Measurements from ENCODE around the gene UNC119. TPM values are rescaled to one million over a fixed set of nuclear protein-coding genes. Genes with fewer than 3 reads are reported as not detected.

The UNC119 gene
- total and polyA plus RNA-seq, 2 of the 13 experiments (the other 11 are each of a cell fraction or from before 2014, with no cell fraction given) = 10.4 to 63.1 TPM

DNA sequence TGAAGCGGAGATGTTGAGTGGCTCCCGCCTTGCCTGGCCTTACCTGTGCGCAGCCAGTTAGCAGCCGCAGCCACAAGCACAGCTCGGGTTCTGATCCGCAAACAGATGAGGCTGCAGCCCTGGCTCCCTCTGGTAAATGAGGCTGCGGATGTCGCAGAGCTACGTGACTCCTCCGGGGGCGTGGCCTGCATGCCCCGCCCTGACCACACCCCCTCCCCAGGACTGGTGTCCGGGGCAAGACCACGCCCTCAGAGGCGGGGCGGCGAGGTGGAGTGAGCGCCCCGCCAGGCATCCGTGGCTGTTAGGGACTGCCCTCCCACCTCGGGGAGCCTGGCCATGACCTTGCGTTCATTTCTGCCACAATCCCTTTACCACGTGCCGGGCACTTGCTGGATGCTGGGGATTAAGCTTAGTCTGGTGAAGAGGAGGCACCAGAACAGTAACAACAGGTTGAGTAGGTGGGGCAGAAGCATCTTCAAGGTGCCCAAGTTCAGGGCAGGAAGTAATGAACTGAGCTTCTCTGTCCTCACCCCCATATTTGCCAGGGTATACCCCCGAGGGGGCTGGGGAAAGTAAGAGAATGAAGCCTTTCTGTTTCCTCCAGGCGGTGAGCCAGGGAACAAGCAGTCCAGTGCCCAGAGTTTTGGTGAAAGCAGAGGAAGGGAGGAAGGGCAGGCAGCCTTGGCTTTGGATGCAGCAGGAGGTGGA, 24.5 kb upstream of the UNC119 start, which contains the start of gene ALDOC (continued):
- TF ChIP-seq, protein P1, sequence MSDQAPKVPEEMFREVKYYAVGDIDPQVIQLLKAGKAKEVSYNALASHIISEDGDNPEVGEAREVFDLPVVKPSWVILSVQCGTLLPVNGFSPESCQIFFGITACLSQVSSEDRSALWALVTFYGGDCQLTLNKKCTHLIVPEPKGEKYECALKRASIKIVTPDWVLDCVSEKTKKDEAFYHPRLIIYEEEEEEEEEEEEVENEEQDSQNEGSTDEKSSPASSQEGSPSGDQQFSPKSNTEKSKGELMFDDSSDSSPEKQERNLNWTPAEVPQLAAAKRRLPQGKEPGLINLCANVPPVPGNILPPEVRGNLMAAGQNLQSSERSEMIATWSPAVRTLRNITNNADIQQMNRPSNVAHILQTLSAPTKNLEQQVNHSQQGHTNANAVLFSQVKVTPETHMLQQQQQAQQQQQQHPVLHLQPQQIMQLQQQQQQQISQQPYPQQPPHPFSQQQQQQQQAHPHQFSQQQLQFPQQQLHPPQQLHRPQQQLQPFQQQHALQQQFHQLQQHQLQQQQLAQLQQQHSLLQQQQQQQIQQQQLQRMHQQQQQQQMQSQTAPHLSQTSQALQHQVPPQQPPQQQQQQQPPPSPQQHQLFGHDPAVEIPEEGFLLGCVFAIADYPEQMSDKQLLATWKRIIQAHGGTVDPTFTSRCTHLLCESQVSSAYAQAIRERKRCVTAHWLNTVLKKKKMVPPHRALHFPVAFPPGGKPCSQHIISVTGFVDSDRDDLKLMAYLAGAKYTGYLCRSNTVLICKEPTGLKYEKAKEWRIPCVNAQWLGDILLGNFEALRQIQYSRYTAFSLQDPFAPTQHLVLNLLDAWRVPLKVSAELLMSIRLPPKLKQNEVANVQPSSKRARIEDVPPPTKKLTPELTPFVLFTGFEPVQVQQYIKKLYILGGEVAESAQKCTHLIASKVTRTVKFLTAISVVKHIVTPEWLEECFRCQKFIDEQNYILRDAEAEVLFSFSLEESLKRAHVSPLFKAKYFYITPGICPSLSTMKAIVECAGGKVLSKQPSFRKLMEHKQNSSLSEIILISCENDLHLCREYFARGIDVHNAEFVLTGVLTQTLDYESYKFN (CRISPR knock-in tag; conservative IDR thresholded peaks at IDR 0.05) = peak; percentile 64
- TF ChIP-seq, protein P2, sequence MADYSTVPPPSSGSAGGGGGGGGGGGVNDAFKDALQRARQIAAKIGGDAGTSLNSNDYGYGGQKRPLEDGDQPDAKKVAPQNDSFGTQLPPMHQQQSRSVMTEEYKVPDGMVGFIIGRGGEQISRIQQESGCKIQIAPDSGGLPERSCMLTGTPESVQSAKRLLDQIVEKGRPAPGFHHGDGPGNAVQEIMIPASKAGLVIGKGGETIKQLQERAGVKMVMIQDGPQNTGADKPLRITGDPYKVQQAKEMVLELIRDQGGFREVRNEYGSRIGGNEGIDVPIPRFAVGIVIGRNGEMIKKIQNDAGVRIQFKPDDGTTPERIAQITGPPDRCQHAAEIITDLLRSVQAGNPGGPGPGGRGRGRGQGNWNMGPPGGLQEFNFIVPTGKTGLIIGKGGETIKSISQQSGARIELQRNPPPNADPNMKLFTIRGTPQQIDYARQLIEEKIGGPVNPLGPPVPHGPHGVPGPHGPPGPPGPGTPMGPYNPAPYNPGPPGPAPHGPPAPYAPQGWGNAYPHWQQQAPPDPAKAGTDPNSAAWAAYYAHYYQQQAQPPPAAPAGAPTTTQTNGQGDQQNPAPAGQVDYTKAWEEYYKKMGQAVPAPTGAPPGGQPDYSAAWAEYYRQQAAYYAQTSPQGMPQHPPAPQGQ (CRISPR knock-in tag; IDR thresholded peaks at IDR 0.05; ENCODE audit: borderline replicate concordance) = no peak
- TF ChIP-seq ZNF761 (CRISPR knock-in tag; conservative IDR thresholded peaks at IDR 0.05) (no peak), GFI1 (CRISPR knock-in tag; IDR thresholded peaks at IDR 0.05; ENCODE audit: borderline replicate concordance) (no peak), LCORL (IDR thresholded peaks at IDR 0.05) (no peak), LCORL (CRISPR knock-in tag; IDR thresholded peaks at IDR 0.05) (no peak), ZBTB42 (CRISPR knock-in tag; IDR thresholded peaks at IDR 0.05) (no peak), PLRG1 (conservative IDR thresholded peaks at IDR 0.05) (no peak), TIGD3 (CRISPR knock-in tag; IDR thresholded peaks at IDR 0.05; ENCODE audit: borderline replicate concordance) (0 out of 2 replicates have a peak, but pooled peaks have one; percentile 54), SMAD1 (CRISPR knock-in tag; IDR thresholded peaks at IDR 0.05; ENCODE audit: borderline replicate concordance, low read depth) (0 out of 2 replicates have a peak, but pooled peaks have one; percentile 19), ZNF740 (CRISPR knock-in tag; IDR thresholded peaks at IDR 0.05) (0 out of 2 replicates have a peak, but pooled peaks have one; percentile 31), ZNF674 (CRISPR knock-in tag; IDR thresholded peaks at IDR 0.05; ENCODE audit: low read depth) (no peak), PRPF4 (IDR thresholded peaks at IDR 0.05; ENCODE audit: low read depth, low read length, poor library complexity, severe bottlenecking) (no peak), CREB1 (IDR thresholded peaks at IDR 0.05) (peak; percentile 47), CREB1 (CRISPR knock-in tag; IDR thresholded peaks at IDR 0.05) (0 out of 2 replicates have a peak, but pooled peaks have one; percentile 31)
- TF ChIP-seq, protein P3, sequence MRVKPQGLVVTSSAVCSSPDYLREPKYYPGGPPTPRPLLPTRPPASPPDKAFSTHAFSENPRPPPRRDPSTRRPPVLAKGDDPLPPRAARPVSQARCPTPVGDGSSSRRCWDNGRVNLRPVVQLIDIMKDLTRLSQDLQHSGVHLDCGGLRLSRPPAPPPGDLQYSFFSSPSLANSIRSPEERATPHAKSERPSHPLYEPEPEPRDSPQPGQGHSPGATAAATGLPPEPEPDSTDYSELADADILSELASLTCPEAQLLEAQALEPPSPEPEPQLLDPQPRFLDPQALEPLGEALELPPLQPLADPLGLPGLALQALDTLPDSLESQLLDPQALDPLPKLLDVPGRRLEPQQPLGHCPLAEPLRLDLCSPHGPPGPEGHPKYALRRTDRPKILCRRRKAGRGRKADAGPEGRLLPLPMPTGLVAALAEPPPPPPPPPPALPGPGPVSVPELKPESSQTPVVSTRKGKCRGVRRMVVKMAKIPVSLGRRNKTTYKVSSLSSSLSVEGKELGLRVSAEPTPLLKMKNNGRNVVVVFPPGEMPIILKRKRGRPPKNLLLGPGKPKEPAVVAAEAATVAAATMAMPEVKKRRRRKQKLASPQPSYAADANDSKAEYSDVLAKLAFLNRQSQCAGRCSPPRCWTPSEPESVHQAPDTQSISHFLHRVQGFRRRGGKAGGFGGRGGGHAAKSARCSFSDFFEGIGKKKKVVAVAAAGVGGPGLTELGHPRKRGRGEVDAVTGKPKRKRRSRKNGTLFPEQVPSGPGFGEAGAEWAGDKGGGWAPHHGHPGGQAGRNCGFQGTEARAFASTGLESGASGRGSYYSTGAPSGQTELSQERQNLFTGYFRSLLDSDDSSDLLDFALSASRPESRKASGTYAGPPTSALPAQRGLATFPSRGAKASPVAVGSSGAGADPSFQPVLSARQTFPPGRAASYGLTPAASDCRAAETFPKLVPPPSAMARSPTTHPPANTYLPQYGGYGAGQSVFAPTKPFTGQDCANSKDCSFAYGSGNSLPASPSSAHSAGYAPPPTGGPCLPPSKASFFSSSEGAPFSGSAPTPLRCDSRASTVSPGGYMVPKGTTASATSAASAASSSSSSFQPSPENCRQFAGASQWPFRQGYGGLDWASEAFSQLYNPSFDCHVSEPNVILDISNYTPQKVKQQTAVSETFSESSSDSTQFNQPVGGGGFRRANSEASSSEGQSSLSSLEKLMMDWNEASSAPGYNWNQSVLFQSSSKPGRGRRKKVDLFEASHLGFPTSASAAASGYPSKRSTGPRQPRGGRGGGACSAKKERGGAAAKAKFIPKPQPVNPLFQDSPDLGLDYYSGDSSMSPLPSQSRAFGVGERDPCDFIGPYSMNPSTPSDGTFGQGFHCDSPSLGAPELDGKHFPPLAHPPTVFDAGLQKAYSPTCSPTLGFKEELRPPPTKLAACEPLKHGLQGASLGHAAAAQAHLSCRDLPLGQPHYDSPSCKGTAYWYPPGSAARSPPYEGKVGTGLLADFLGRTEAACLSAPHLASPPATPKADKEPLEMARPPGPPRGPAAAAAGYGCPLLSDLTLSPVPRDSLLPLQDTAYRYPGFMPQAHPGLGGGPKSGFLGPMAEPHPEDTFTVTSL (CRISPR knock-in tag; IDR thresholded peaks at IDR 0.05; ENCODE audit: borderline replicate concordance) = no peak
